Measurements from ENCODE around the gene NKAPL. TPM values are rescaled to one million over a fixed set of nuclear protein-coding genes. Genes with fewer than 3 reads are reported as not detected.

NKAPL gene
- total and polyA plus RNA-seq, 2 of the 13 experiments (the other 11 are each of a cell fraction or from before 2014, with no cell fraction given): not detected

- TF ChIP-seq EP300 (IDR thresholded peaks at IDR 0.05; ENCODE audit: low read depth in 2 of 2, low read length in 2 of 2): peak in 1 of 2 experiments; percentile 5; a peak in 1 of 4 replicates
- TF ChIP-seq EP300 (CRISPR knock-in tag; IDR thresholded peaks at IDR 0.05; ENCODE audit: borderline replicate concordance): no peak
- peak; percentile 72; the same call in 1 of the 2 replicates for TF ChIP-seq ZNF614 (CRISPR knock-in tag; IDR thresholded peaks at IDR 0.05; ENCODE audit: borderline replicate concordance)
- no peak for TF ChIP-seq CEBPZ (IDR thresholded peaks at IDR 0.05; ENCODE audit: low read length)
- TF ChIP-seq NBN (conservative IDR thresholded peaks at IDR 0.05): no peak
- TF ChIP-seq THRA (CRISPR knock-in tag; IDR thresholded peaks at IDR 0.05; ENCODE audit: borderline replicate concordance): 0 out of 2 replicates have a peak, but pooled peaks have one; percentile 42
- TF ChIP-seq RFX5 (IDR thresholded peaks at IDR 0.05; ENCODE audit: low read depth, low read length): no peak
- peak; percentile 58 for TF ChIP-seq GATAD2A (CRISPR knock-in tag; IDR thresholded peaks at IDR 0.05)
- TF ChIP-seq MYNN (CRISPR knock-in tag; IDR thresholded peaks at IDR 0.05; ENCODE audit: low read depth): peak; percentile 70; the same call in 1 of the 2 replicates
- TF ChIP-seq NPAS2 (CRISPR knock-in tag; IDR thresholded peaks at IDR 0.05; ENCODE audit: borderline replicate concordance): no peak
- 0 out of 2 replicates have a peak, but pooled peaks have one; percentile 51 for TF ChIP-seq ZMAT3 (CRISPR knock-in tag; conservative IDR thresholded peaks at IDR 0.05)
- no peak for TF ChIP-seq ATF1 (CRISPR knock-in tag; IDR thresholded peaks at IDR 0.05)
- TF ChIP-seq ZSCAN25 (CRISPR knock-in tag; IDR thresholded peaks at IDR 0.05): no peak
- TF ChIP-seq AFF4 (CRISPR knock-in tag; IDR thresholded peaks at IDR 0.05): no peak
Observed at GRCh38 chr6:28281288-28282064, 22.4 kb downstream of the NKAPL start, which contains the start of gene PGBD1 (continued).

Data from HepG2 (cell line).